Muscle layer of colon (tissue), 2 donors: ENCODE results near the gene CDC42BPG.

ENCODE experiments used
- H3K27ac ChIP-seq: one replicate; pipeline ENCODE4 v1.7.0; 2013; ENCODE audit warnings: low read depth, mild to moderate bottlenecking, low read length, moderate library complexity
- H3K27me3 ChIP-seq, 2 donors: one replicate each; pipeline ENCODE4 v1.7.0; 2013; ENCODE audit warnings: low read length in 2 of 2, mild to moderate bottlenecking in 2 of 2; ENCODE audit not compliant: insufficient read depth in 2 of 2, control insufficient read depth in 1 of 2
- H3K36me3 ChIP-seq: one replicate; pipeline ENCODE4 v1.7.0; 2013; ENCODE audit warnings: mild to moderate bottlenecking, low read length; ENCODE audit not compliant: insufficient read depth
- H3K4me1 ChIP-seq: one replicate; pipeline ENCODE4 v1.7.0; 2013; ENCODE audit warnings: mild to moderate bottlenecking, low read length; ENCODE audit not compliant: insufficient read depth
- H3K4me3 ChIP-seq, 2 donors: one replicate each; pipeline ENCODE4 v1.7.0; 2013; ENCODE audit warnings: low read length in 2 of 2, low read depth in 1 of 2, mild to moderate bottlenecking in 1 of 2, moderate library complexity in 1 of 2
- H3K9ac ChIP-seq: one replicate; pipeline ENCODE4 v1.7.0; 2013; ENCODE audit warnings: low read length
- H3K9me3 ChIP-seq: one replicate; pipeline ENCODE4 v1.7.0; 2013; ENCODE audit warnings: mild to moderate bottlenecking, low read length
- donor health status: abdominal sarcoma.
- donor health status: Adenocarcinoma of cecum.

Gene CDC42BPG

DNA sequence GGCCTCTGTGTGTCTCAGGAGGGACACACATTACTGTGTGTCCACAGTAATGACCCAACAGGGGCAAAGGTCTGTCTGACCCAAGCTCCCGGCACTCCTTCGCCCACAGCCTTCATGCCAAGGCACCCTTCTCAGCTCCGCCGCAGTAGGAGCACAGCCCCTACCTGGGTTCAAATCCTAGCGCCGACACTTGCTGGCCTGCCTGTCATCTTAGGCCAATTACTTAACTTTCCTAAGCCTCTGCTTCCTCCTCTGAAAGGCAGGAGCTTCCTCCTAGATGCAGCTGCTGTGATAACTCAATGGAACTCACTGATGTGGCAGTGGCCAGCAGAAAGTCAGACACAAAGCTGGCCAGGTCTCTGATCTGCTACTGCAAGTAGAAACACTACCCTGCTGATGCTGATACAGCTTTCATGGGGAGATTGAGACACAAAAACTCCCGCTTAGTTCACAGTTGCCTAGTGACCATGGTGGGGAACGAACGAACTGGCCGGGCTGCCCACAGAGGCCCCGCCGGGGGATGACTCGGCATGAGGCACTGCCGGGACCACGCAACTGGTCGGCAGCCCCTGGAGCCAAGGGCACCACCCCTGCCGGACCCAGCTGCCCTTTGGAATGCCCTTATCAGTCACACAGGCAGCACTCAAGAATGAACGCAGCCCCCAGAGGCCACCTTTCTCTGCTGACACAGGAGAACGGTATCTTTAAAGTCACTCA, 25.9 kb upstream of the CDC42BPG start:
- Histone ChIP-seq H3K9me3 (no peaks in the 10 kb centered on the region), H3K36me3 (peaks cover 45% of the 10 kb centered on the region), H3K27ac (peak overlapping the region; percentile 96), H3K4me1 (peaks cover 82% of the 10 kb centered on the region), H3K27me3 (no peaks in the 10 kb centered on the region), H3K9ac (peak overlapping the region; percentile 74), H3K4me3 (peak overlapping the region in 1 of 2 donors; percentile 37)

DNA sequence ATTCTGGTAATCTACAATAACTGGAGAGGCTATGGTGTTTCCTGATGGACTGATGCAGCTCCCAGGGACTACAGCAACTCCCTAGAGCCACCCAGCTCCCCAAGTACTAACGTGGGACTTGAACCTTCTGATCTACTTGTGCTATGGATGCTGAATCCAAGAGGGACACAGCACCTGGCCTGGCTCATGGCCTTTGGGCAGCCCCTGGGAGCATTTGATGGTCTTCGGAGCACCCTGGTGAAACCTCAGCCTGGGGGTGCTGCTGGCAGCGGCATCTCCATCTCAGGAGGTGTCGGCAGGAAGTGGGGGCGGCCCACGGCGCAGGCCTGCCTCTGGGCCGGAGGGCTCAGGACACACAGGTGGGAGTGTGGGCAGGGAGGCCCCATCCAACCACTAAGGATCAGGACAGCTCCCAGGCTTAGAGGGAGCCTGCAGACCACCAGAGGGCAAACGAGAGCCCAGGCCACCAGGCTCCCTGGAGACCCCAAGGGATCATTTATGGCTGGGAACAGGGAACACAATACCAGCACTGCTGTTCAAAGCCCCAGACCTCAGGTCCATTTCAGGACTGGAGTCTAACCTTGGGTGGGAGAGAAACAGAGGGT, 25.2 kb upstream of the CDC42BPG start:
- peak overlapping the region; percentile 74 for H3K9ac ChIP-seq
- peaks cover 82% of the 10 kb centered on the region for H3K4me1 ChIP-seq
- no peaks in the 10 kb centered on the region for H3K9me3 ChIP-seq
- peaks cover 42% of the 10 kb centered on the region for H3K36me3 ChIP-seq
- no peaks in the 10 kb centered on the region for H3K27me3 ChIP-seq
- H3K27ac ChIP-seq = peak overlapping the region; percentile 96
- H3K4me3 ChIP-seq = peak overlapping the region in 1 of 2 donors; percentile 34

DNA sequence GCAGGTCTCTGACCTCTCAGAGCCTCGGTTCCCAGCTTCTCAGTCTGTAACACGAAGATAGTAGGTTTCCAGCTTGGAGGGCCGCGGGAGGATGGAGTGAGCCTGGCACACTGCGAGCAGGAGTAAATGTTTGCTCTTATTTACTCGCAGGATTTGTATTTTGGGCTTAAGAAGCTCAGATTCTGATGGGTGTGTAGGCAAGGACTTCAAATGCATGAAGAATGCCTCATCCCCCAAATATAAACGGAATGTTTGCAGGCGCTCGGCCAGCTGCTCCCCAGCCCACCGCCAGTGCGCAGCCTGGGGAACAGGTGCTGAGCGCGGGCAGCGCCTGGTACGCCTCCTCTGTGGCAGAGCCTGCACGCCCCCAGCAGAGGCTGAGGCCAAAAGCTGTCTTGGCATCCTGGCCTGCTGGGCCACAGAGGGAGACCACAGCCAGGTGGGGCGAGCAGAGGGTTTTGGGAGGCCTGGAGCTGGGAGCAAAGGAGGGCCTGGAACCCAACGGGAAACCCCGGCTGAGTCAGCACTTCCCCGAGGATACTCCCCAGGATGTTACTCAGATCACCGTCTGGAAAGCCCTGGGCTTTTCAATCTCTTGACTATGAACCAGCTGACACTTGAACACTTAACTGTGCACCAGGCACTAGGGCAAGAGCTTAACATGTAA, 24.6 kb upstream of the CDC42BPG start:
- Histone ChIP-seq H3K27ac (peak overlapping the region; percentile 96), H3K4me3 (peak overlapping the region in 1 of 2 donors; percentile 34), H3K4me1 (peaks cover 82% of the 10 kb centered on the region), H3K27me3 (no peaks in the 10 kb centered on the region), H3K9me3 (no peaks in the 10 kb centered on the region), H3K36me3 (peaks cover 36% of the 10 kb centered on the region), H3K9ac (peak overlapping the region; percentile 74)

DNA sequence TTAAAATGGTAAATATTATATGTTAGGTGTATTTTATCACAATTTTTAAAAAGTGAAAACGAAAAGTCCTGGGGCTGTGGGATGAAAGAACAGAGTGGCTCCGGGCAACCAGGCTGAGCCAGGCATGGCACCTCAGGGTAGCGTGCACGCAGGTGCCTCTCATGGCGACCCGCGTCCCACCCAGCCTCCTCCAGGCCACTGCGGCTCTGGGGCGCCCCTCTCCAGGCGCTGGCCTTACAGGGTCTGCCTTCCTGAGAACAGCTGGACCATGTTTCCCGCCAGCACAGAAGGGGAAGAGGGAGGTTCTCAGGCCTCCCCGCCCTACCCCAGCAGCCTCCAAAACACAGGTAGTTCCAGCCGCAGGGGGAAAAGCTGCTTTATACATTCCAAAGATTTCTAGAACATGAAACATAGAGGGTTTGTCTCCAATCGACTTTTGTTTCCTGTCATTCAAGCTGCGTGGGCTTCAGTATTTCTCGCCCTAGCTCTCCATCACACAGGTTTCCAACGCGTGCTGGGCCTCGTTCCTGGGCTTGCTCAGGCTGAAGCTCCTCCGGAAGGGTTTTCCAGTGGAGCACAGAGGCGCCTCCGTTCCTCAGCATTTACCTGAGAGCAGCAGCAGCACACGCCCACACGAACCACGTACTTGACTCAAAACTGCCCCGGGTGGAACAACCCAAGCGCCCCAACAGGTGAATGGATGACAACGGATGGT, 23.5 kb upstream of the CDC42BPG start:
- H3K4me3 ChIP-seq = no peak overlapping the region
- H3K27me3 ChIP-seq = no peaks in the 10 kb centered on the region
- H3K9me3 ChIP-seq = no peaks in the 10 kb centered on the region
- H3K36me3 ChIP-seq = peaks cover 29% of the 10 kb centered on the region
- peak overlapping the region; percentile 54 for H3K27ac ChIP-seq
- H3K9ac ChIP-seq = no peak overlapping the region
- peaks cover 89% of the 10 kb centered on the region for H3K4me1 ChIP-seq

DNA sequence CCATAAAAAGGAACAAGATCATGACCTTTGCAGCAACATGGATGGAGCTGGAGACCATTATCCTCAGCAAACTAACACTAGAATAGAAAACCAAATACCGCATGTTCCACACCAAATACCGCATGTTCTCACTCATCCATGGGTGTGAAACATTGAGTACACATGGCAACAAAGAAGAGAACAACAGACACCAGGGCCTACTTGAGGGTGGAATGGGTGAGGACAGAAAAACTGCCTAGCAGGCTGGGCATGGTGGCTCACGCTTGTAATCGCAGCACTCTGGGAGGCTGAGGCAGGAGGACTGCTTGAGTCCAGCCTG, 21.7 kb upstream of the CDC42BPG start:
- no peak overlapping the region for H3K9ac ChIP-seq

DNA sequence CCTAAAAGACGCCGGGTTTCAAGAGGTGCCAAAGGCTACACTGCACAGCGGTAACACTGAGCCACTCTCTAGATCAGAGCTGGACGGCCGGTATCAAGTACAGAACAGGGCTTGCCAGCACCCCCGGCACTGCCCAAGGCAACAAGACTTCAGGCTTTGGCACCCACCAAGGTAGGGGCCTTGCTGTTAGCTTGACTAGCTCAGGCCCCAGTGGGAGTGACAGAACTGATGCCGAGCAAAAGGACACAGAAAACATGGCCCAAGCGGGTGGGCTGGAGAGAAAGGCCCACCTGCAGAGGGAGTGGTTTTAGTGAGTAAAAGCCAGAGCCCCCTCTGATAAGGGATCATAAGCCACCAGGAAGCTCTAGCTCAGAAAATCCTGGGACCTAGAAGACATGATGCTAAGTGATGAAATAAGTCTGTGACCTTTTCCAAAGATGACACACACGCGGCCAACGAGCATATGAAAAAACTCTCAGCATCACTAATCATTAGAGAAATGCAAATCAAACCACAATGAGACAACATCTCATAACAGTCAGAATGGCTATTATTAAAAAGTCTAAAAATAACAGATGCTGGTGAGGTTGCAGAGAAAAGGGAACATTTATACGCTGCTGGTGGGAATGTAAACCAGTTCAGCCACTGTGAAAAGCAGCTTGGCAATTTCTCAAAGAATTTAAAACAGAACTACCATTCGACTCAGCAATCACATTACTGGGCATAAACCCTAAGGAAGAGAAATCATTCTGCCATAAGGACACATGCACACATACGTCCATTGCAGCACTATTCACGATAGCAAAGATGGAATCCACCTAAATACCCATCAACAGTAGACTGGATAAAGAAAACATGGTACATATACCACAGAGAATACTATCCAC, 21.1 kb upstream of the CDC42BPG start:
- Histone ChIP-seq H3K9ac (peak overlapping the region; percentile 93), H3K27me3 (no peaks in the 10 kb centered on the region), H3K4me3 (peak overlapping the region; percentile 24 to 42), H3K9me3 (no peaks in the 10 kb centered on the region), H3K36me3 (peaks cover 9% of the 10 kb centered on the region), H3K4me1 (peaks cover 81% of the 10 kb centered on the region), H3K27ac (peak overlapping the region; percentile 94)

More for the DNA sequence above, 21.7 kb upstream of the CDC42BPG start:
- H3K9me3 ChIP-seq = no peaks in the 10 kb centered on the region
- no peak overlapping the region for H3K4me3 ChIP-seq
- H3K4me1 ChIP-seq = peaks cover 87% of the 10 kb centered on the region
- peak overlapping the region; percentile 40 for H3K27ac ChIP-seq
- H3K27me3 ChIP-seq = no peaks in the 10 kb centered on the region
- H3K36me3 ChIP-seq = peaks cover 14% of the 10 kb centered on the region

DNA sequence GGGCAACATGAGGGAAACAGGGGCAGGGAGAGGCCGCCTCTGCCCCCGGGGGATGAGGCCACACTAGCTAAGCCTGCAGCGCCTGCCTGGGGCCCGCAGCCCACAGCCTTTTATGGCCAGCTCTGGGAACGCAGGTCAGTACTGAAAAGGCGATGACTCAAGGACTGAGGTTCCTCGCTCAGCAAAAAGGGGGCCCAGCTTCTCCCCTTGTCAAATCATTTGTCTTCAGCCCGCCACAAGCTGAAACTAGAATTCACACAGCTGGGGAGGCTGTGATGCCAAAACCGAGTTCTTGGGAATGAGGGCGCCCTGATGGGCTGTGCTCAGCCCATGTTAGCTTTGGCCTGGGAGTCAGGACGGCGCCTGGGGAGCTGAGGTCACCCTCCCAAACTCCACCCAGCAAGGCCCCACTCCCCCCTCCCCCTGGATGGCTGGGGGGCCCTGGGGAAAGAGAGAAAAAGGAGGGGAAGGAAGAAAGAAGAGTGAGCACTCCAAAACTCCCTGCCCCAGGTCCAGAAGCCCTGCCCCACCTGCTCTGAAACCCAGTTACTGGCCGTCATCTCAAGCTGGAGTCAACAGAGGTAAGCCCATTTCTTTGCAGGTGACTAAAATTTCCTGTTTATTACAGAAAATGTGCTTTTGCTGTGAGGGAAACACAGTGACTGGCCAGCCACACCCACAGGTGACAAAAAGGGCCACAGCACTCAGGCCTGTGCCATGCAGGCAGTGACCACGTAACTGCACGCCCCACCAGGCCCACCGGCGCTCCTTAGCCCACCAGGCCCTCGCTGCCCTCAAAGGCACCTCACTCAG, 20.2 kb upstream of the CDC42BPG start:
- Histone ChIP-seq H3K27ac (peak overlapping the region; percentile 94), H3K36me3 (peaks cover 12% of the 10 kb centered on the region), H3K4me1 (peaks cover 72% of the 10 kb centered on the region), H3K9ac (peak overlapping the region; percentile 93), H3K27me3 (no peaks in the 10 kb centered on the region), H3K4me3 (peak overlapping the region; percentile 24 to 42), H3K9me3 (no peaks in the 10 kb centered on the region)

DNA sequence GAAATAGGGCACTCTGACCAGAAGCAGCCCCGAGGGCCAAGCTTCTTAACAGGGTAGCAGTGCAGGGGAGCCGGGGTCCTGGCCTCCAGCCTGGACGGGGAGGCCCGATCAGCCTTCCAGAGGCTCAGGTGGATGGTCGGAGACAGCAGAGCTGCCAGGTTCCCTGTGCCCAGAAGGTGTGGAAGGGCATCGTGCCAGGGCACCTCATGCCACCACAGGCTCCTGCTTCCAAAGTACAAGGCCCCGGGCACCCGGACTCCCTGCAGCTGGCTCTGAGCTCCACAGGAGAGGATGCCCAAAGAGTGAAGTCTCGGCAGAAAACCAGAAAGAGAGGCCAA, 19.7 kb upstream of the CDC42BPG start:
- H3K27me3 ChIP-seq = no peaks in the 10 kb centered on the region
- peak overlapping the region in 1 of 2 donors; percentile 8 for H3K4me3 ChIP-seq
- H3K9me3 ChIP-seq = no peaks in the 10 kb centered on the region
- peaks cover 18% of the 10 kb centered on the region for H3K36me3 ChIP-seq
- peaks cover 69% of the 10 kb centered on the region for H3K4me1 ChIP-seq
- H3K27ac ChIP-seq = peak overlapping the region; percentile 94
- peak overlapping the region; percentile 71 for H3K9ac ChIP-seq

DNA sequence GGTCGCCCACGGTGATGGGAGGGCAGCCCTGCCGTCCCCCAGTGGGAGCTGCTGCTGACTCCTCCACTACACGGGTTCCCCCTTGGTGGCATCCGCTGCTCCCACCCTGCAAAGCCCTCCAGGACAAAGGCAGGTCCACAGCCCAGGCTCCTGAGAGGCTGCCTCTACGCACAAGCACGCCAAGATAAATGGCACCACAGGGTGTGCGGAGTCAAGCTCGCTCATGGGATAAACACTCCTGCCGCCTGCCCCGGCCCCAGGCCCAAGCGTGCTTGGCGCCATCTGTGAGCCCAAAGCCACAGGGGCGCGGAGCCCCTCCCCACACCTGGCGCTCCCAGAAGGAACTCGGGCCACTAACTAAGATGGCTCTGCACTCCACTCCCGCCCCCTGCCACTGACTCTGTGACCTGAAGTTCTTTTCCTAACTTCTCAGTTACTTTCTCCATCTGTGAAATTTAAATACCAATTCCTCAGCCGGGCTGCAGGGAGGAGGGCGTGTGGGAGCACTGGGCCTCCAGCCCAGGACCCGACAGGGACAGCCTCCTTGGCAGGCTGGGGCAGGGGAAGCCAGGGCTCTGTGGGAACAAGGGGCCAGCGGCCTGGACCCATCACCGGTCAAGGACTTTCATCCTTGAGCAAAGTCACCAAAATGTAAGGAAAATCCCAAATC, 19.1 kb upstream of the CDC42BPG start:
- H3K9ac ChIP-seq = peak overlapping the region; percentile 71
- H3K4me1 ChIP-seq = peaks cover 69% of the 10 kb centered on the region
- peak overlapping the region in 1 of 2 donors; percentile 8 for H3K4me3 ChIP-seq
- H3K36me3 ChIP-seq = peaks cover 22% of the 10 kb centered on the region
- no peaks in the 10 kb centered on the region for H3K27me3 ChIP-seq
- peak overlapping the region; percentile 94 for H3K27ac ChIP-seq
- H3K9me3 ChIP-seq = no peaks in the 10 kb centered on the region

DNA sequence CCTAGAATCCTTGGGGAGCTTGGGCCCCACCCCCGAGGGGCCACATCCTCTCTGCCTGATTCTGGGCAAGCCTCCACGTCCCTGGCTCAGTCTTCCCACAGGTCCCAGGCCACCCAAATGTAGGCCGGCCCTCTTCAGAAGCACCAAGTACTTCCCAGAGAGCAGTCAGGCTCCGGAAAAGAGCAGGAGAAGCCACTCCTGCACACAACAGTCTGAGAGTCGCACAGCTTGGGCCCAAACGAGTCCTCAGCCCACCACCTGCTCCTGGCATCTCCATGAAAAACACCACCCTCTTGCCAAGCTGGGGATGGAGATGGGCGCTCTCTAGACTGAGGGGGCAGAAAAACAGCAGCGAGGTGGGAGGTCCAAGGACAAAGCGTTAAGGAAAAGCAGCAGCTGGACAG, 18.5 kb upstream of the CDC42BPG start:
- Histone ChIP-seq H3K4me1 (peaks cover 65% of the 10 kb centered on the region), H3K36me3 (peaks cover 20% of the 10 kb centered on the region), H3K27me3 (no peaks in the 10 kb centered on the region), H3K4me3 (peak overlapping the region in 1 of 2 donors; percentile 8), H3K9ac (peak overlapping the region; percentile 71), H3K9me3 (no peaks in the 10 kb centered on the region), H3K27ac (peak overlapping the region; percentile 94)
